ENCODE data around the gene LRP1. TPM values are rescaled to one million over a fixed set of nuclear protein-coding genes. Genes with fewer than 3 reads are reported as not detected.
A peak's percentile ranks its signal among the peaks of the same experiment; 100 is the strongest.

The LRP1 gene
- total RNA-seq, 2 experiments from 2014 or later: 6.6 to 8.5 TPM

DNA sequence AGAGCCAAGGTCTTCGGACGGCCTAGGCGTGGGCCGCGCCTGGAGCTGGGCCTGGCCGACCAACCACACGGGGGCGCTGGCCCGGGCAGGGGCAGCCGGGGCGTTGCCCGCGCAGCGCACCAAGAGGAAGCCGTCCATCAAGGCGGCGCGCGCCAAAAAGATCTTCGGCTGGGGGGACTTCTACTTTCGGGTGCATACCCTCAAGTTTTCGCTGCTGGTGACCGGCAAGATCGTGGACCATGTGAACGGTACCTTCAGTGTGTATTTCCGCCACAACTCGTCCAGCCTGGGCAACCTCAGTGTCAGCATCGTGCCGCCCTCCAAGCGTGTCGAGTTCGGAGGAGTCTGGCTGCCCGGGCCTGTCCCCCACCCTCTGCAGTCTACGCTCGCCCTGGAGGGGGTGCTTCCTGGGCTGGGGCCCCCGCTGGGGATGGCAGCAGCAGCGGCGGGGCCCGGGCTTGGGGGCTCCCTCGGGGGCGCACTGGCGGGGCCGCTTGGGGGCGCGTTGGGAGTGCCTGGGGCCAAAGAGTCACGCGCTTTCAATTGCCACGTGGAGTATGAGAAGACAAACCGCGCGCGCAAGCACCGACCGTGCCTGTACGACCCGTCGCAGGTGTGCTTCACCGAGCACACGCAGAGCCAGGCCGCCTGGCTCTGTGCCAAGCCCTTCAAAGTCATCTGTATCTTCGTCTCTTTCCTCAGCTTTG lies 96.8 kb downstream of the LRP1 start:
- intact Hi-C loops (cut with DNase I, micrococcal nuclease): loop anchor here (1.0 to 2.0 kb wide), 2 partner anchors 14 kb away; no protein-coding TSS in a partner anchor
- H3K36me3 ChIP-seq (ENCODE audit: insufficient read depth, low read length): no peaks in the 10 kb centered on the region
- Mint-ChIP-seq H3K36me3 (ENCODE audit: low read depth) (peaks cover 8% of the 10 kb centered on the region), H3K27me3 (peaks cover 74% of the 10 kb centered on the region), H3K4me3 (peak overlapping the region; percentile 71), H3K9me3 (no peaks in the 10 kb centered on the region), H3K27ac (no peak overlapping the region), H3K4me1 (ENCODE audit: low read depth) (peaks cover 71% of the 10 kb centered on the region)
- ChIA-PET CTCF (interaction anchor here (0.7 to 8.3 kb wide), 7 partner anchors 9 to 93 kb away, joined by 3 to 127 read pairs (median 11); partner anchors contain the start of gene NXPH4), POLR2A (interaction anchor here (0.7 to 2.5 kb wide), 4 partner anchors 8 to 18 kb away, joined by 3 to 13 read pairs (median 6); partner anchors contain the start of gene NXPH4)
- peaks cover 69% of the 10 kb centered on the region for H3K4me1 ChIP-seq (ENCODE audit: insufficient read depth, low read length)
- peaks cover 0 to 35% of the 10 kb centered on the region in 2 experiments for H3K9me3 ChIP-seq (ENCODE audit: control insufficient read depth in 1 of 2, insufficient read depth in 1 of 2, low read length in 2 of 2)
- H3K4me3 ChIP-seq (ENCODE audit: low read length): no peak overlapping the region
- no peak overlapping the region for H3K27ac ChIP-seq (ENCODE audit: low read depth in 1 of 2, low read length in 2 of 2)
- TF ChIP-seq, protein P1, sequence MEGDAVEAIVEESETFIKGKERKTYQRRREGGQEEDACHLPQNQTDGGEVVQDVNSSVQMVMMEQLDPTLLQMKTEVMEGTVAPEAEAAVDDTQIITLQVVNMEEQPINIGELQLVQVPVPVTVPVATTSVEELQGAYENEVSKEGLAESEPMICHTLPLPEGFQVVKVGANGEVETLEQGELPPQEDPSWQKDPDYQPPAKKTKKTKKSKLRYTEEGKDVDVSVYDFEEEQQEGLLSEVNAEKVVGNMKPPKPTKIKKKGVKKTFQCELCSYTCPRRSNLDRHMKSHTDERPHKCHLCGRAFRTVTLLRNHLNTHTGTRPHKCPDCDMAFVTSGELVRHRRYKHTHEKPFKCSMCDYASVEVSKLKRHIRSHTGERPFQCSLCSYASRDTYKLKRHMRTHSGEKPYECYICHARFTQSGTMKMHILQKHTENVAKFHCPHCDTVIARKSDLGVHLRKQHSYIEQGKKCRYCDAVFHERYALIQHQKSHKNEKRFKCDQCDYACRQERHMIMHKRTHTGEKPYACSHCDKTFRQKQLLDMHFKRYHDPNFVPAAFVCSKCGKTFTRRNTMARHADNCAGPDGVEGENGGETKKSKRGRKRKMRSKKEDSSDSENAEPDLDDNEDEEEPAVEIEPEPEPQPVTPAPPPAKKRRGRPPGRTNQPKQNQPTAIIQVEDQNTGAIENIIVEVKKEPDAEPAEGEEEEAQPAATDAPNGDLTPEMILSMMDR (IDR thresholded peaks at IDR 0.05): peak; percentile 48
- peak; percentile 48 to 90 (median 66) for DNase-seq
- peak; percentile 73 for ATAC-seq (ENCODE audit: poor library complexity)
- H3K27me3 ChIP-seq (ENCODE audit: control insufficient read depth in 1 of 2, insufficient read depth in 2 of 2, low read length in 2 of 2): peaks cover 58 to 68% of the 10 kb centered on the region in 2 experiments

GRCh38 chr12:57225680-57226210 lies 97.5 kb downstream of the LRP1 start:
- DNase-seq (no peak), ATAC-seq (ENCODE audit: poor library complexity) (no peak)
- intact Hi-C loops (cut with DNase I, micrococcal nuclease): loop anchor here (1.0 to 2.0 kb wide), 2 partner anchors 13 to 14 kb away; no protein-coding TSS in a partner anchor
- Histone ChIP-seq H3K4me3 (ENCODE audit: low read length) (no peak overlapping the region), H3K36me3 (ENCODE audit: insufficient read depth, low read length) (no peaks in the 10 kb centered on the region), H3K27me3 (ENCODE audit: control insufficient read depth in 1 of 2, insufficient read depth in 2 of 2, low read length in 2 of 2) (peaks cover 56 to 64% of the 10 kb centered on the region in 2 experiments), H3K9me3 (ENCODE audit: control insufficient read depth in 1 of 2, insufficient read depth in 1 of 2, low read length in 2 of 2) (peaks cover 0 to 35% of the 10 kb centered on the region in 2 experiments), H3K4me1 (ENCODE audit: insufficient read depth, low read length) (peaks cover 71% of the 10 kb centered on the region), H3K27ac (ENCODE audit: low read depth in 1 of 2, low read length in 2 of 2) (no peak overlapping the region)
- Mint-ChIP-seq H3K9me3 (no peaks in the 10 kb centered on the region), H3K4me1 (ENCODE audit: low read depth) (peaks cover 75% of the 10 kb centered on the region), H3K27me3 (peaks cover 70% of the 10 kb centered on the region), H3K27ac (no peak overlapping the region), H3K4me3 (peak overlapping the region; percentile 71), H3K36me3 (ENCODE audit: low read depth) (peaks cover 14% of the 10 kb centered on the region)
- TF ChIP-seq, protein P1 (IDR thresholded peaks at IDR 0.05): no peak
- CTCF ChIA-PET: interaction anchor here (2.1 to 8.3 kb wide), 4 partner anchors 10 to 17 kb away, joined by 11 to 127 read pairs (median 12); partner anchors contain the start of gene NXPH4
- POLR2A ChIA-PET: interaction anchor here (0.6 to 2.5 kb wide), 5 partner anchors 9 to 483 kb away, joined by 4 to 13 read pairs (median 5); partner anchors contain the start of gene NXPH4

DNA sequence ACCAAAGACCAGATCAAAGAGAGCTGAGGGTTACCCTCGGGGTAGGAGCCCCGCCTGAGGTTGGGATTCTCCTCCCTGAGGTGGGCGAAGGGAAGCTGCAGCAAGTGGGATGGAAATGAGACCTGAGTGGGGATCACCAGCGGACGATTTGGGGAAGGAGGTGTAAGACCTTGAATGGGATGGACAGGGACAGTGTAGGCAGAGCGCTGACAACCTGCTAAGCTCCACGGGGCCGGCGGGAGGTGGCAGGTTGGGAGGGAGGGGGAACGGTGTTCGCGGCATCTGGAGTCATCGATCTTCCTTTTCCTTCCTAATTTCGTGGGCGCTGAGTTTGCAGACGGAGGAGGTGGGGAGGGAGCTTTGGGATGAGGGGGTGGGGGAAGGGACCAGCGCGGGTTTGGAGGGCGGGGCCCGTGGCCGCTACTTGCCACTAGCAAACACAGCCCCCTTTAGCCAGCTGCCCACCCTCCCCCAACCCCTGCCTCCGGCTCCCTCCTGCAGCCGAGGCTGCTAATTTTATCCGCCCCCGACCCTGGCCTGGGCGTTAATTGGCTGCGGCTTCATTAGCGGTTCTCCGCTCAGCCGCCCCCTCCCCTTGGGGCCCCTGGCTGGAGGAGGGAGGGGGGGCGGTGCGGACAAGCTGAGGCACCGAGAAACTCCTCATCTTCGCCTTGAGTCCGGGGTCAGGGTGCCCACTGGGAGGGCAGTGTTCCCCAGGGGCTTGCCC lies 98.5 kb downstream of the LRP1 start:
- H3K9me3 Mint-ChIP-seq: no peaks in the 10 kb centered on the region
- peaks cover 60% of the 10 kb centered on the region for H3K27me3 Mint-ChIP-seq
- peaks cover 19% of the 10 kb centered on the region for H3K36me3 Mint-ChIP-seq (ENCODE audit: low read depth)
- H3K4me1 Mint-ChIP-seq (ENCODE audit: low read depth): peaks cover 69% of the 10 kb centered on the region
- Histone ChIP-seq H3K36me3 (ENCODE audit: insufficient read depth, low read length) (peaks cover 9% of the 10 kb centered on the region), H3K4me1 (ENCODE audit: insufficient read depth, low read length) (peaks cover 71% of the 10 kb centered on the region), H3K4me3 (ENCODE audit: low read length) (no peak overlapping the region), H3K9me3 (ENCODE audit: control insufficient read depth in 1 of 2, insufficient read depth in 1 of 2, low read length in 2 of 2) (peaks cover 0 to 27% of the 10 kb centered on the region in 2 experiments), H3K27me3 (ENCODE audit: control insufficient read depth in 1 of 2, insufficient read depth in 2 of 2, low read length in 2 of 2) (peaks cover 46 to 54% of the 10 kb centered on the region in 2 experiments), H3K27ac (ENCODE audit: low read depth in 1 of 2, low read length in 2 of 2) (no peak overlapping the region)
- POLR2A ChIA-PET: interaction anchor here (0.6 to 2.5 kb wide), 7 partner anchors 10 to 482 kb away, joined by 3 to 13 read pairs (median 5); partner anchors contain the start of genes NXPH4 and STAT6
- intact Hi-C loops (cut with DNase I, micrococcal nuclease): no loop called here
- no peak for ATAC-seq (ENCODE audit: poor library complexity)
- CTCF ChIA-PET: interaction anchor here (2.1 to 8.3 kb wide), 5 partner anchors 11 to 17 kb away, joined by 8 to 127 read pairs (median 12); partner anchors contain the start of gene NXPH4
- peak overlapping the region; percentile 38 for H3K4me3 Mint-ChIP-seq
- TF ChIP-seq, protein P1 (IDR thresholded peaks at IDR 0.05): no peak
- no peak overlapping the region for H3K27ac Mint-ChIP-seq
- no peak for DNase-seq

All from CD4-positive, alpha-beta T cell (primary cell).